Stimulated activated CD8-positive, alpha-beta memory T cell treated with anti-CD3 and anti-CD28 coated beads, Interleukin-2, amount 100 ng/mL, for 1 hour (primary cell): Measurements from ENCODE around the gene ADAM10.

Experiments used
- DNase-seq, 2 donors: peaks; one replicate each; pipeline ENCODE4 v3.0.0-alpha.2; 2020; ENCODE audit warnings: low read depth in 2 of 2

ADAM10 gene

DNA sequence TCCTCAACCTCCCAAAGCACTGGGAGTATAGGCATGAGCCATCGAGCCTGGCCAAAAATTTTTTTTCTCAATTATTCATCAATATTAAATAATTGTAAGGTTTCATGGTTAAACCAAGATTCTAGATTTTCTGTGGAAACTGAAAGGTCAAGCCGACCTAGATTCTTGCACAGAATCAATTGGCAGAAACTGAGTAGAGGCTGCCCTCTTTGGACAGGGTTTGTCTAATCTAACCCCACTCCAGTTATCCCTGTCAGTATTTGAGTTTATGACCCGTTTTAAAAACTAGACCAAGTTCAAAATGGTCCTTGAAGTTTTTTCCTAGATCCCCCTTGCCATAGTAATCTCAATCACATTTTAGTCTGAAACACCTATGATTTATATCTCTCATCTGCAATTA is 8.6 kb upstream of the ADAM10 start:
- DNase-seq, result no peak

DNA sequence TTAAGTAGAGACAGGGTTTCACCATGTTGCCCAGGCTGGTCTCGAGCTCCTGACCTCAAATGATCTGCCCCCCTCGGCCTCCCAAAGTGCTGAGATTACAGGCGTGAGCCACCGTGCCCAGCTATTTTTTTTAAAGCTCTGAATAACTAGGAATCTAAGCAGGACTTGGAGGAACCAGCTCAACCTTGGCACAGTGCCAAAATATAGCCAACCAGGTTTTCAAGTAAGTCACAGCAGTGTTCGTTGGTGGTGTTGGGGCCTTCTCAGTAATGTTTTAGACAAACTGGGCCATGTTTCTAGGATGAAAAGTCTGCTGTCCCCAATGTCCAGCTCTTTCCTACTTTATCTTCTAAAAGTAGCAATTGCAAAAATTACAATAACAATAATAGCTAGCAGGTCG is 6.4 kb upstream of the ADAM10 start:
- no peak for DNase-seq

DNA sequence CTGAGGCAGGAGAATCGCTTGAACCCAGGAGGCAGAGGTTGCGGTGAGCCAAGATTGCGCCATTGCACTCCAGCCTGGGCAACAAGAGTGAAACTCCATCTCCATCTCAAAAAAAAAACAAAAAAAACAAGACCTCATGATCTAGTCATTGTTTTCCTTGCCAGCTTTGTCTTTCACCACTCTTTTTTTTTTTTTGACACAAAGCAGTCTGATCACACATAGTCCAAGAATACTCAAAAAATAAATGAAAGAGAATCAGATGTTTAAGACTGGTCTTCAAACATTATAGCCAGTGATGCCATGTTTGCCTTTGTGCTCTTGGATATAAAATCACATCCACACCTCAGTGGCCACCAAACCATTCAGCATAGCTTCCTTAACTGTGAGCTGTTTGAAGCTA is 5.8 kb upstream of the ADAM10 start:
- DNase-seq, result no peak

DNA sequence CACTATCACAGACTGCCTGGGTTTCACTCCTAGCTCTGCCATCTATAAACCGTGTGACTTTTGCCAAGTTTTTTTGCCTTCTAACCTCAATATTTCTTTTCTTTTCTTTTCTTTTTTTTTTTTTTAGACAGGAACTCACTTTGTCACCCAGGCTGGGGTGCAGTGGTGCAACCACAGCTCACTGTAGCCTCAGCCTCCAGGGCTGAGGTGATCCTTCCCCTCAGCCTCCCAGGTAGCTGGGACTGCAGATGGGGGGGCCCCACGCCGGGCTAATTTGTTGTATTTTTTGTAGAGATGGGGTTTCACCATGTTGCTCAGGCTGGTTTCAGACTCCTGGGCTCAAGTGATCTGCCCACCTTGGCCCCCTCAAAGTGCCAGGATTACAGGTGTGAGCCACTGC is 3.2 kb upstream of the ADAM10 start:
- no peak for DNase-seq

DNA sequence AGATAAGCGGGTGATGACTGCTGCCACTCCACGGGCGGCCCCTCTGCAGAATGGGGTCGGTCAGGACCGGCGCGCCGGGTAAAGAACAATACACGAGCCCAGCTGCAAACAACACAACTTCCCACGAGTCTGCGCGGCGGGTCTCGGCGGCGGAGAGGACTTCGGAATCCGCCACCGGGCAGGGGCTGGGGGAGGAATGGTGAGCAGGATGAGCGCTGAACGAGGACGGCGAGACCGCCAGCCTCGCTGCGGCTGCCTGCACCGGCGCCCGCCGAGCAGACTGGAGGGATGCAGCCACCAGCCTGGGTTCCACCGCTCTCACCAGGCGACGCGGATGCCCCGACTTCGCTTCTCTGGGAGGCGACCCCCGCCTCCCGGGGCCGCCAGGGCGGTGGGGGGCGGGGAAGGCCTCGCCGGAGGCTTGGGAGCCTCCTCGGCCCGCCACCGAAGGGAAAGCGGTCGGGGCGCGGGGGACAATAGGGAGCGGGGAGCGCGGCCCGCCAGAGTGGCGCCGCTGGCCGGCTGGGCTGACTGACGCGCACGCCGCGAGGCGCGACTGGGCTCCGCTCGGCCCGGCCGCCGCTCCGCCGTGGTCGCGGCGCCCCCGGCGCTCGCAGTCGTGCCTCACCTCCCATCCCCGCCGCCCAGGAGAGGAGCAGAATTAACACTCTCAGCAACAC is 515 bp downstream of the ADAM10 start:
- no peak for DNase-seq

GRCh38 chr15:58748040-58748851 is 1.3 kb downstream of the ADAM10 start:
- no peak for DNase-seq

DNA sequence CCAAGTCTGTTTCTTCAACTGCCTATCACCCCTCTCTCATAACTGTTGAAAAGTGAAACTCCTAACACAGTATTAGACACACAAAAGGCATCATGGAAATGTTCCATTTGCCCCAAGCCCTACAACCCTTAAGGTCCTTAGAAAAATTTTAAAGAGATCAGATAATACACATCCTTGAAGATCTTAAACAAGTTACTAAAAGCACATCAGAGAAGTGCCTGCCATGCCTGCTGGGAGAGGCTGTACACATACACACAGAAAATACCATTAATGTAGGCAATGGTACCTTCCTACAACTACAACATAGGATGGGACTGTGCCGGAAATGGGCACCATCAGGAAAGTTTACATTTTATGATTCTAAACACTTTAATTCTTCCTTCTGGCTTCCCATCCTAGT is 3.3 kb downstream of the ADAM10 start:
- no peak for DNase-seq

DNA sequence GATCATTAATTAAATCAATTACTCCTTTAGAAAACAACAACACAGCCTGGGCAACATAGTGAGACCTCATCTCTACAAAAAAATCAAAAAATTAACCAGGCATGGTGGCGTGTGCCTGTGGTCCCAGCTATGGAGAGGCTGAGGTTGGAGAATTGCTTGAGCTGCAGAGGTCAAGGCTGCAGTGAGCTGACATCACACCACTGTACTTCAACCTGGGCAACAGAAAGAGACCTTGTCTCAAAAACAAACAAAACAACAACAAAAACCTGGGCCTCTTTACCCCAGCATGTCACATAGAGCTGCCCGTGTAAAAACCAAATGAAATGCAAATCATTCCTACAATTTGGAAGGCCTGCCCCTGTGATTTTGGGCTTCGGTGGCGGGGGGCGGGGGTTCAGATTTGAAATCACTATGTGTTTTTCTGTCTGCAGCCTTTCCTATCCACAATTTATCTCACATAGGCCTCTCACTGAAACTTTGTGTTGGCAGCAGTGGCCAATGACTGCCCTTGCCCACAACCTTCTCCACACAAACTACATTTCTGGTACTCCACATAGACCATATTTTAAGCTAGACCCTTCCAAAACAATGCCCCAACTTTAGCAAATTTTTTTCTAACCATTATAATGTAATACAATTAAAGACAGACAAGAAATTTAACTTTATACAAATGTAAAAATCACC is 6.5 kb downstream of the ADAM10 start:
- no peak for DNase-seq

DNA sequence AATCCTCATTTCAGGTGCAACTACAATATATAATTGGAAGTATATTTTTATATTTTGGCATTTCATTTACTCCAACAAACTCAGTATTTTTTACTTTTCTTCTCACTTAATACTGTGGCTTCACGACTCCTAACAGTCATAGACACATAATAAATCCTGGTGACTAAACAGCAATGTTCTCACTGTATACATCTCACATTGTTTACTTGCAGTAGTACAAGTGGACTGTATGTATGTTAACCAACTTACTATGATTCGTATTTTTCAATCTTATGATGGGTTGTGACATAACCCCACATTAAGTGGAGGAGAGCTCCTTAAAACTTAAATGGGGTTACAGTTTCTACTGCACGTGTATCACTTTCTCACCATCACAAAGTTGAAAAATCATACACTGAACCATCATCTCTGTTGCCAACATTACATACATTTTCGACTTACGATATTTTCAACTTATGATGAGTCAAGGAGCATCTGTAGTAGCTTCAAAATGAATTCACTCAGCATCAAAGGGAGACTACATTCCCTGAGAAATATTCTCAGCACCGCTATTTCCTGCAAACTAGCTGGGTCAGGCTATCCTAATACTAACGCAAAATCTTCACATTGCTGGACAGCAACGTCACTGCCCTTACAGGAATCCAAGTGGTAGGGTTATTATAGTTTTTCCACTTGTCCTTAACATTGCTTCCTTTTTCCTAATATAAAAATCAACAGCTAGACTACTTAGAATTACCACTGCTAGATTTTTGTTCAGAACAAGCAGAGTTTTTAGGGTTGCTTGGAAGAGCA is 7.3 kb downstream of the ADAM10 start:
- no peak for DNase-seq

GRCh38 chr15:58741032-58741431 is 8.5 kb downstream of the ADAM10 start:
- DNase-seq, result no peak

DNA sequence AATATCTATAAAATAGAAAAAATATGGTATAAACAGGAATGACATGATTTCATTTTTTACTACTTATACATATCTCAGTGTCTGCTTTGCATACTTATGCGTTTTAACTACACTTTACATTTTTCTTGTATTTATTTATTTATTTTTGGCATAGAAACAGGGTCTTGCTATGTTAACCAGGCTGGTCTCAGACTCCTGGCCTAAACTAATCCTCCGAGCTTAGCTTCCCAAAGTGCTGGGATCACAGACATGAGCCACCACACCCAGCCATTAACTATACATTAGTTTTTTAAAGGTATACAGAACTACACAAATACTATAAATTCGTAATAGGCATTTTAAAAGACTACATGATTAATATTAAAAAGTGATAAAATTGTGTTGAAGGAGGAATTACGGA is 9.1 kb downstream of the ADAM10 start:
- no peak for DNase-seq

DNA sequence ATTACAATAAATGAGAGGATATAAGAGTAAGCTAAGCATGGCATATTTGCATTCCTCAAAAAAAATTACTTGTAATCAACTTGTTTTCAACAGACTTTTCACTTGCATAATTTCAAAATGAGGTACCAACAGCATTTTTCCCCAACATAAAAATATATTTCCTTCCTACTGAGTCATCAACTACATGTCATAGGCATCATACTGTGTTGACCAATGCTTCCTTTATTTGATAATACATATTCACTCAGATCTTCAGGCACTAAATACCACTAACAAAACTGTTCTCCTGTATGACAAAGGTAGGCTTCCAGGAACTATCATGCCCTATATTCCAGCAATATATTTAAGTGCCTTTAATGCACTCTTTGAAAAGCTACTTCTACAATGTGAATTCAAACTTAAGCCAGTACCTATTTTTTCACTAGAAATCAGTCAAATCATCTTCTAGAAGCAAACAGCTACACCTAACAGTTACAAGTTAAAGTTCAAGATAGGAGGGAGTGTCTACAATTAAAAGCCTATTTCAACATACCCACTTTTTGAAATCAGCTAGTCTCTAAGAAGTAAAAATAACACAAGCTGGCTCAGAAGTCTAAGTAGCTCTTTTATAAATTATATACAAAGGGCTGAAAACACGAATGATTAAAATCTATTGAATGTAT is 11.3 kb downstream of the ADAM10 start:
- DNase-seq, result no peak

- no peak for DNase-seq
Measured at GRCh38 chr15:58737298-58737697, 12.2 kb downstream of the ADAM10 start.

DNA sequence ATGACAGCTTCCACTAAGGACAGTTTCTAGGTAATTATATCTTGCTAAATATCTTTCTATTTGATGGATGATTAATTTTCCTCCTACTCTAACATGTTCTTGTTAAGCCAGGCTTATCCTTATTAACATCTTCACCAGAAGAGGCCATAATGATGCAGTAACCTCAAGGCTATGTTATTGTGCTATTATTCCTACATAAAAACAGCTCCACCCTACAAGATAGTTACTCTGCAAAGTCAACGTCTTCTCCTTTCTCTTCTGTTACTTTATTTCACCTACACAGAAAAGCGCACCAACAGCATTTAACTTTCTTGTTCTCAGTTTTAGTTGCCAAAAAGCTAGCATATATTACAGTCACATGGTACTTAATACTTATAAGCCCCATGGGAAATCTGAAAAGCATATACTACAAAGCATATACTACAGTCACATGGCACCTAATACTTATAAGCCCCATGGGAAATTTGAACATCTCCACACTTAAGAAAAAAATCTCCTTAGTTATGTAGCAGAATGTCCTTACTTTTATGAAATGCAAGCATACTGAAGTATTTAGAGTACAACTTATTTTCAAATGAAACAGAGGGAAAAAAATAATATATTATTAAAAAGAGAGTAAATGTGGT is 13.4 kb downstream of the ADAM10 start:
- no peak for DNase-seq

- no peak for DNase-seq
Measured at GRCh38 chr15:58734859-58735258, 14.6 kb downstream of the ADAM10 start.

- no peak for DNase-seq
Measured at GRCh38 chr15:58732625-58733363, 16.7 kb downstream of the ADAM10 start.

DNA sequence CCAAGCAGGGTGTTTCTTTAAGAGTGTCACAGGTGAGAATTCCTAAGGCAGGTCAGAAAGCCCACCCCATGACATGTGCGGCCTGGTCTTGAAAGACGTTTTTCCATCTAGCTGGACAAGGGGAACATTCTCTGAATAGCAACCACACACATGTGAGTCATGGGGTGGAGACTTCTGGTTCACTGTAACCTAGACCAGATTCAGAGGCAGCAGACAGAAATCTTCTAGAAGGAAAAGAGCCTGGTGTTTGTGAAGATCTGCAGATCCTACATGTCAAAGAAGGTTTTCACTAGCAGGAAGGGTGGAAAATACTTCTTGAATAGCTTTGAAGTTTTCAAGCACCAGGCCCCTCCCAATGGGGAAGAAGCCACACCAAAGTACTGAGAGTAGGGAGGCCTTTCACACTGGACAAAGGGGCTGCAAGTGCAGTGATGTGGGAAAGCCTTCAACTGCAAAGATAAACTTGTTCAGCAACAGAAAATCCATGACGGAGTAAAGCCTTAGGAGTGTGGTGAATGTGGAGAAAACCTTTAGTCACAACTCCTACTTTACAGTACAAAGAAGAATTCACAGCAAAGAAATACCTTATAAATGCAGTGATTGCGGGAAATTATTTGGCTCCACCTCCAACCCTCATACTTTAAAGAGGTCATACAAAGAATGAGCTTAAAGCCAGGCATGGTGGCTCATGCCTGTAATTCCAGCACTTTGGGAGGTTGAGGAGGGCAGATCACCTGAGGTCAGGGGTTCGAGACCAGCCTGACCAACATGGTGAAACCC is 17.6 kb downstream of the ADAM10 start:
- DNase-seq, result no peak

GRCh38 chr15:58726867-58727266 is 22.6 kb downstream of the ADAM10 start:
- DNase-seq, result no peak

DNA sequence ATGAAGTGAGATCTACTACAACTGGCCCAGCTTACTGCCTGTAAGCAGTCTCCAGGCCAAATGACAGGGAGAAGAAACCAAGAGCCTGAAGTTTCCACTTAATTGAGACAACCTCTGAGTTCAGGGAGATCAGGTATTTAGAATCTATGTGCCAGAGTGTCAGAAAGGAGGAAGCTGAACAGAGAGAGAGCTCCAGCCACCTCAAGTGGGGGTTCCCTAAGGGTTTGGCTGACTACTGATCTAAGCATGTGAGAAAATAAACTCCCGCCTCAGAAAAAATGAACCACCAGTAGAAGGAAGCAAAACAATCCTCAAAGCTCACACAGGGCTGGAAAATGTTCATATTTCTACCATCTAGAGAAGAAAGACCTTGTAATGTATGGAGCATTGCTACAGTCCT is 25.0 kb downstream of the ADAM10 start:
- DNase-seq, result no peak

- no peak for DNase-seq
Measured at GRCh38 chr15:58717357-58717756, 32.1 kb downstream of the ADAM10 start.
